IMR-90 (cell line): ENCODE data around the gene STIM1. TPM values are rescaled to one million over a fixed set of nuclear protein-coding genes. Genes with fewer than 3 reads are reported as not detected.

ENCODE experiments used
- ATAC-seq: fragments of 200-7000 bp; cut with Tn5 transposase; 2 replicates; pipeline ENCODE4 v1.9.1; 2020; ENCODE audit warnings: low read depth, mild to moderate bottlenecking, moderate library complexity
- BruUV-seq: library from RNA; stranded (reverse); fragments of 400-500 nt; replicated peaks from 2 replicates; lab custom pipeline; 2021; lab: Mats Ljungman, UMichigan
- CTCF ChIA-PET: fragments of 300-600 bp; formaldehyde crosslinking; extraction: SDS; loops from one replicate; lab custom pipeline; 2021; ENCODE audit warnings: antibody characterized with exemption; lab: Yijun Ruan, JAX
- POLR2A ChIA-PET: fragments of 300-600 bp; sonication (Branson Sonifier 250); formaldehyde crosslinking; loops from one replicate; lab custom pipeline; 2022; ENCODE audit warnings: antibody characterized with exemption; ENCODE audit not compliant: unreplicated experiment; lab: Charles Lee
- DNase-seq: peaks from one replicate; pipeline ENCODE4 v3.0.0; 2013
- H2AFZ ChIP-seq: replicated peaks from 2 replicates; pipeline ENCODE3; 2013; ENCODE audit warnings: low read length, mild to moderate bottlenecking; ENCODE audit not compliant: poor library complexity
- H2AK5ac ChIP-seq: 2 replicates; pipeline ENCODE4 v1.6.1; 2013; ENCODE audit warnings: low read depth, low read length, inconsistent platforms
- H2AK9ac ChIP-seq: replicated peaks from 2 replicates; pipeline ENCODE3; 2013; ENCODE audit warnings: mild to moderate bottlenecking, low read depth, low read length, moderate library complexity; ENCODE audit not compliant: poor library complexity
- H2BK120ac ChIP-seq: 2 replicates; pipeline ENCODE4 v1.6.1; 2013; ENCODE audit warnings: low read depth, low read length, inconsistent platforms
- H2BK15ac ChIP-seq: 3 replicates; pipeline ENCODE4 v1.6.1; 2013; ENCODE audit warnings: low read depth, low read length, inconsistent platforms
- H2BK20ac ChIP-seq: 2 replicates; pipeline ENCODE4 v1.6.1; 2013; ENCODE audit warnings: low read depth, mild to moderate bottlenecking, inconsistent platforms, low read length, moderate library complexity
- H2BK5ac ChIP-seq: 2 replicates; pipeline ENCODE4 v1.6.1; 2013; ENCODE audit warnings: mild to moderate bottlenecking, low read depth, low read length, inconsistent platforms; ENCODE audit not compliant: poor library complexity, severe bottlenecking
- H3K14ac ChIP-seq: replicated peaks from 2 replicates; pipeline ENCODE4 v1.6.1; 2013; ENCODE audit warnings: low read depth, low read length, inconsistent platforms
- H3K18ac ChIP-seq: 2 replicates; pipeline ENCODE4 v1.6.1; 2013; ENCODE audit warnings: low read depth, low read length, control low read depth
- H3K23ac ChIP-seq: 2 replicates; pipeline ENCODE4 v1.6.1; 2013; ENCODE audit warnings: low read depth, low read length, inconsistent platforms
- H3K27ac ChIP-seq: 2 replicates; pipeline ENCODE4 v1.5.1; 2013; ENCODE audit warnings: mild to moderate bottlenecking, control low read depth, low read length; ENCODE audit not compliant: insufficient read depth
- H3K27me3 ChIP-seq: 2 replicates; pipeline ENCODE4 v1.6.1; 2013; ENCODE audit warnings: low read length; ENCODE audit not compliant: control insufficient read depth, insufficient read depth
- H3K36me3 ChIP-seq: 2 replicates; pipeline ENCODE4 v1.6.1; 2013; ENCODE audit warnings: low read length, mixed read lengths; ENCODE audit not compliant: control insufficient read depth, insufficient read depth
- H3K4ac ChIP-seq: 2 replicates; pipeline ENCODE4 v1.6.1; 2013; ENCODE audit warnings: low read depth, low read length, inconsistent platforms
- H3K4me1 ChIP-seq: 2 replicates; pipeline ENCODE4 v1.6.1; 2013; ENCODE audit warnings: low read length, mixed read lengths; ENCODE audit not compliant: control insufficient read depth, insufficient read depth
- H3K4me2 ChIP-seq: 2 replicates; pipeline ENCODE4 v1.6.1; 2013; ENCODE audit warnings: low read depth, mild to moderate bottlenecking, control low read depth, low read length, moderate library complexity
- H3K4me3 ChIP-seq: 2 replicates; pipeline ENCODE4 v1.5.1; 2013; ENCODE audit warnings: low read depth, mild to moderate bottlenecking, control low read depth, low read length, moderate library complexity; ENCODE audit not compliant: insufficient read depth
- H3K56ac ChIP-seq: 2 replicates; pipeline ENCODE4 v1.6.1; 2013; ENCODE audit warnings: low read length, inconsistent platforms; ENCODE audit not compliant: insufficient read depth; ENCODE audit errors: extremely low read depth
- H3K79me1 ChIP-seq, 2 experiments: 2 replicates each; pipeline ENCODE4 v1.6.1; 2013; ENCODE audit warnings: low read length in 2 of 2, inconsistent platforms in 1 of 2, low read depth in 1 of 2
- H3K9ac ChIP-seq: 2 replicates; pipeline ENCODE4 v1.6.1; 2013; ENCODE audit warnings: low read depth, low read length, control low read depth
- H3K9me1 ChIP-seq: 2 replicates; pipeline ENCODE4 v1.6.1; 2013; ENCODE audit warnings: low read length, inconsistent platforms; ENCODE audit not compliant: insufficient read depth
- H3K9me3 ChIP-seq: 2 replicates; pipeline ENCODE4 v1.6.1; 2013; ENCODE audit warnings: low read length; ENCODE audit not compliant: control insufficient read depth, insufficient read depth
- H4K20me1 ChIP-seq: 2 replicates; pipeline ENCODE4 v1.6.1; 2013; ENCODE audit warnings: low read length, inconsistent platforms; ENCODE audit not compliant: insufficient read depth
- H4K5ac ChIP-seq: 2 replicates; pipeline ENCODE4 v1.6.1; 2013; ENCODE audit warnings: mild to moderate bottlenecking, low read depth, low read length, control low read depth
- H4K8ac ChIP-seq, 2 experiments: 2 replicates each; pipeline ENCODE4 v1.6.1; 2013; ENCODE audit warnings: low read depth in 2 of 2, low read length in 2 of 2, control low read depth in 1 of 2, inconsistent platforms in 1 of 2
- H4K91ac ChIP-seq: 2 replicates; pipeline ENCODE4 v1.6.1; 2013; ENCODE audit warnings: low read depth, low read length, inconsistent platforms; ENCODE audit not compliant: insufficient read depth
- BHLHE40 ChIP-seq: fragments of 150-350 bp; IDR thresholded peaks from 2 replicates; pipeline ENCODE4 v1.6.1; 2016; ENCODE audit warnings: mild to moderate bottlenecking, low read depth, low read length
- CEBPB ChIP-seq: IDR thresholded peaks from 2 replicates; pipeline ENCODE4 v1.6.1; 2012; ENCODE audit warnings: low read depth, low read length, improper control_type of control experiment
- CHD1 ChIP-seq: IDR thresholded peaks from 2 replicates; pipeline ENCODE4 v1.6.1; 2012; ENCODE audit warnings: low read depth, low read length, improper control_type of control experiment
- FOS ChIP-seq: fragments of 150-350 bp; IDR thresholded peaks from 2 replicates; pipeline ENCODE4 v1.6.1; 2016; ENCODE audit warnings: low read depth, low read length
- MAFK ChIP-seq: IDR thresholded peaks from 2 replicates; pipeline ENCODE4 v1.6.1; 2012; ENCODE audit warnings: low read depth, low read length, improper control_type of control experiment
- MAZ ChIP-seq: IDR thresholded peaks from 2 replicates; pipeline ENCODE4 v1.6.1; 2012; ENCODE audit warnings: low read depth, mild to moderate bottlenecking, low read length, improper control_type of control experiment, moderate library complexity, borderline replicate concordance
- MXI1 ChIP-seq: IDR thresholded peaks from 2 replicates; pipeline ENCODE4 v1.6.1; 2012; ENCODE audit warnings: low read depth, mild to moderate bottlenecking, low read length, moderate library complexity, borderline replicate concordance
- NFE2L2 ChIP-seq: fragments of 150-350 bp; IDR thresholded peaks from 2 replicates; pipeline ENCODE4 v1.6.1; 2016; ENCODE audit warnings: low read depth, mild to moderate bottlenecking, low read length
- POLR2A ChIP-seq: IDR thresholded peaks from 2 replicates; pipeline ENCODE4 v1.6.1; 2012; ENCODE audit warnings: mild to moderate bottlenecking, low read depth, low read length
- RAD21 ChIP-seq: IDR thresholded peaks from 2 replicates; pipeline ENCODE4 v1.6.1; 2012; ENCODE audit warnings: low read length, improper control_type of control experiment
- RCOR1 ChIP-seq: IDR thresholded peaks from 2 replicates; pipeline ENCODE4 v1.6.1; 2012; ENCODE audit warnings: mild to moderate bottlenecking, low read length, improper control_type of control experiment; ENCODE audit not compliant: insufficient replicate concordance
- RFX5 ChIP-seq: IDR thresholded peaks from 2 replicates; pipeline ENCODE4 v1.8.0; 2012; ENCODE audit warnings: low read depth, mild to moderate bottlenecking, low read length, moderate library complexity
- SMC3 ChIP-seq: fragments of 150-350 bp; IDR thresholded peaks from 2 replicates; pipeline ENCODE4 v1.6.1; 2016; ENCODE audit warnings: low read depth, mild to moderate bottlenecking, antibody characterized with exemption, low read length, moderate library complexity
- WGBS, 2 experiments: methylation state at CpG; one replicate each; pipeline versions ENCODE4 v1.1.5 to v1.1.7; 2013; ENCODE audit warnings: missing lambda C conversion rate in 2 of 2; ENCODE audit not compliant: insufficient read length in 1 of 2; ENCODE audit errors: extremely low coverage in 2 of 2; 5-methylcytosine and 5-hydroxymethylcytosine counted together
- dilution Hi-C: fragments of 300-500 bp; cut with HindIII; formaldehyde crosslinking; loops from one replicate; pipeline ENCODE4 v1.14.3; 2018; ENCODE audit warnings: low sequenced_read_pairs; ENCODE audit not compliant: unreplicated experiment
- in situ Hi-C: fragments of 300-500 bp; cut with MboI; formaldehyde crosslinking; loops from 3 replicates; pipeline ENCODE4 v1.14.3; 2019; ENCODE audit warnings: low sequenced_read_pairs, inconsistent platforms, mixed read lengths
- intact Hi-C: fragments of 100-400 bp; cut with micrococcal nuclease; formaldehyde crosslinking; loops from 2 replicates; pipeline ENCODE4 v1.10.0; 2022
- polyA plus RNA-seq, 3 experiments: library from polyadenylated mRNA; depleted of rRNA; stranded (reverse); fragments of >200 nt; gene quantifications; 2 replicates each; pipeline ENCODE4 v1.2.3, GENCODE V29; 2012; ENCODE audit warnings: low replicate concordance in 1 of 3
- total RNA-seq: library from RNA; depleted of rRNA; stranded (reverse); fragments of >200 nt; gene quantifications from 2 replicates; pipeline ENCODE4 v1.2.3, GENCODE V29; 2012
- TF ChIP-seq, protein P1 (sequence below): fragments of 150-350 bp; IDR thresholded peaks from 2 replicates; pipeline ENCODE4 v1.6.1; 2017; ENCODE audit warnings: mild to moderate bottlenecking, antibody characterized with exemption, low read length, low read depth
- TF ChIP-seq, protein P2 (sequence below): conservative IDR thresholded peaks from 2 replicates; pipeline ENCODE4 v1.5.1; 2012; ENCODE audit warnings: mild to moderate bottlenecking, low read depth, low read length, improper control_type of control experiment

Gene STIM1
- total and polyA plus RNA-seq, 2 of the 4 experiments (the other 2 are of a cell fraction) = 17.9 to 23.0 TPM

DNA sequence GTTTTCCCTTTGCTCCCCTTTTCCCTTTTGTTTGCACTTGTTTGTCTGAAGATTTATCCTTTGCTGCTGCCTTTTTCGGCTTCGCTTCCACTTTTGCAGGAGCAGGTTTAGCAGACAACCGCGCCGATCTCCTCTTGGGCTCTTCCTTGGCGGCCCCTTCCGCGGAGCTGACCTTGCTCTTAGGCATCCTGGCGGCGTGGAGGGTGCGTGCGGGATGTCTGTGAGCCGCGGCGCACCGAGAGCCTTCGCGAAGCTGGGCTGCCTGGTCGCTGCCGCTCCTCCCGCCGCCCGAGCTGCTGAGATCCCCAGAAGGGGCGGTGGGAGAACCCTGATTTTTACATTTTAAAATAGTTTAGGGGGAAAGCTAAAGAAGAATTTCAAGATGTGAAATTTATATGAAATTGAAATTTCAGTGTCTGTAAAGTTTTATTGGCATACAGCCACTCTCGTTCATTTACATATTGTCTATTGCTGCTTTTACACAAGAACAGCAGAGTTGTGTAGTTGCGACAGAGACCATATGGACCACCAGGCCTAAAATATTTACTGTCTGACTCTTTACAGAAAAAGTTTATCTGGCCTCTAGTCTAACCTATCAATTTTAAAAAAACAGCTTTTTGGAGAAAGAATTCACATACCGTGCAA lies 133.9 kb downstream of the STIM1 start:
- peak overlapping the region; percentile 72 for H3K4me2 ChIP-seq
- DNase-seq = no peak
- no peak overlapping the region for H4K91ac ChIP-seq
- no peaks in the 10 kb centered on the region for H3K36me3 ChIP-seq
- no peak overlapping the region for H3K23ac ChIP-seq
- peak overlapping the region; percentile 79 for H2AFZ ChIP-seq
- H4K20me1 ChIP-seq = no peaks in the 10 kb centered on the region
- no peak overlapping the region for H3K56ac ChIP-seq
- H3K4me3 ChIP-seq = peak overlapping the region; percentile 26
- H4K8ac ChIP-seq = no peak overlapping the region
- no peak overlapping the region for H3K14ac ChIP-seq
- WGBS, 2 experiments = 60% methylated on average over 5 of the region's 27 CpGs; no CpG with 5 or more reads in 1 of the 2 experiments
- H2BK15ac ChIP-seq = no peak overlapping the region
- no peaks in the 10 kb centered on the region; a peak in 1 of 4 replicates for H3K79me1 ChIP-seq
- ChIA-PET POLR2A (no interaction called here), CTCF (interaction anchor here (1.0 kb wide), 1 partner anchor 19 kb away, joined by 3 read pairs; no protein-coding TSS in a partner anchor)
- peaks cover 5% of the 10 kb centered on the region for H3K9me3 ChIP-seq
- H3K27ac ChIP-seq = no peak overlapping the region
- H3K9me1 ChIP-seq = no peaks in the 10 kb centered on the region
- dilution Hi-C loops (no loop called here), intact Hi-C loops (no loop called here), in situ Hi-C loops (no loop called here)
- no peaks in the 10 kb centered on the region for H3K27me3 ChIP-seq
- no peak overlapping the region for H2BK20ac ChIP-seq
- H2BK120ac ChIP-seq = no peak overlapping the region
- H3K4ac ChIP-seq = no peak overlapping the region
- H3K18ac ChIP-seq = no peak overlapping the region
- H2AK5ac ChIP-seq = no peak overlapping the region
- BruUV-seq = no TSS peak
- no peak overlapping the region for H3K9ac ChIP-seq
- no peak for TF ChIP-seq SMC3
- TF ChIP-seq RCOR1 = no peak
- TF ChIP-seq MAFK = no peak
- TF ChIP-seq RFX5 = no peak
- TF ChIP-seq CHD1 = no peak
- TF ChIP-seq CEBPB = no peak
- no peak for TF ChIP-seq RAD21
- TF ChIP-seq BHLHE40 = no peak
- TF ChIP-seq FOS = no peak
- TF ChIP-seq NFE2L2 = no peak
- TF ChIP-seq MAZ = no peak
- no peak for TF ChIP-seq MXI1
- TF ChIP-seq, protein P1, sequence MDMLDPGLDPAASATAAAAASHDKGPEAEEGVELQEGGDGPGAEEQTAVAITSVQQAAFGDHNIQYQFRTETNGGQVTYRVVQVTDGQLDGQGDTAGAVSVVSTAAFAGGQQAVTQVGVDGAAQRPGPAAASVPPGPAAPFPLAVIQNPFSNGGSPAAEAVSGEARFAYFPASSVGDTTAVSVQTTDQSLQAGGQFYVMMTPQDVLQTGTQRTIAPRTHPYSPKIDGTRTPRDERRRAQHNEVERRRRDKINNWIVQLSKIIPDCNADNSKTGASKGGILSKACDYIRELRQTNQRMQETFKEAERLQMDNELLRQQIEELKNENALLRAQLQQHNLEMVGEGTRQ = no peak
- TF ChIP-seq POLR2A = no peak
- TF ChIP-seq, protein P2, sequence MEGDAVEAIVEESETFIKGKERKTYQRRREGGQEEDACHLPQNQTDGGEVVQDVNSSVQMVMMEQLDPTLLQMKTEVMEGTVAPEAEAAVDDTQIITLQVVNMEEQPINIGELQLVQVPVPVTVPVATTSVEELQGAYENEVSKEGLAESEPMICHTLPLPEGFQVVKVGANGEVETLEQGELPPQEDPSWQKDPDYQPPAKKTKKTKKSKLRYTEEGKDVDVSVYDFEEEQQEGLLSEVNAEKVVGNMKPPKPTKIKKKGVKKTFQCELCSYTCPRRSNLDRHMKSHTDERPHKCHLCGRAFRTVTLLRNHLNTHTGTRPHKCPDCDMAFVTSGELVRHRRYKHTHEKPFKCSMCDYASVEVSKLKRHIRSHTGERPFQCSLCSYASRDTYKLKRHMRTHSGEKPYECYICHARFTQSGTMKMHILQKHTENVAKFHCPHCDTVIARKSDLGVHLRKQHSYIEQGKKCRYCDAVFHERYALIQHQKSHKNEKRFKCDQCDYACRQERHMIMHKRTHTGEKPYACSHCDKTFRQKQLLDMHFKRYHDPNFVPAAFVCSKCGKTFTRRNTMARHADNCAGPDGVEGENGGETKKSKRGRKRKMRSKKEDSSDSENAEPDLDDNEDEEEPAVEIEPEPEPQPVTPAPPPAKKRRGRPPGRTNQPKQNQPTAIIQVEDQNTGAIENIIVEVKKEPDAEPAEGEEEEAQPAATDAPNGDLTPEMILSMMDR = no peak
- H2AK9ac ChIP-seq = no peak overlapping the region
- H3K4me1 ChIP-seq = peaks cover 6% of the 10 kb centered on the region
- peak; percentile 60 for ATAC-seq
- H2BK5ac ChIP-seq = no peak overlapping the region
- no peak overlapping the region; the same call in 1 of the 2 replicates for H4K5ac ChIP-seq
